ENCODE results near the gene SMYD3. TPM values are rescaled to one million over a fixed set of nuclear protein-coding genes. Genes with fewer than 3 reads are reported as not detected.

The SMYD3 gene
- total RNA-seq, 1 experiment from 2014 or later, result 29.6 TPM

DNA sequence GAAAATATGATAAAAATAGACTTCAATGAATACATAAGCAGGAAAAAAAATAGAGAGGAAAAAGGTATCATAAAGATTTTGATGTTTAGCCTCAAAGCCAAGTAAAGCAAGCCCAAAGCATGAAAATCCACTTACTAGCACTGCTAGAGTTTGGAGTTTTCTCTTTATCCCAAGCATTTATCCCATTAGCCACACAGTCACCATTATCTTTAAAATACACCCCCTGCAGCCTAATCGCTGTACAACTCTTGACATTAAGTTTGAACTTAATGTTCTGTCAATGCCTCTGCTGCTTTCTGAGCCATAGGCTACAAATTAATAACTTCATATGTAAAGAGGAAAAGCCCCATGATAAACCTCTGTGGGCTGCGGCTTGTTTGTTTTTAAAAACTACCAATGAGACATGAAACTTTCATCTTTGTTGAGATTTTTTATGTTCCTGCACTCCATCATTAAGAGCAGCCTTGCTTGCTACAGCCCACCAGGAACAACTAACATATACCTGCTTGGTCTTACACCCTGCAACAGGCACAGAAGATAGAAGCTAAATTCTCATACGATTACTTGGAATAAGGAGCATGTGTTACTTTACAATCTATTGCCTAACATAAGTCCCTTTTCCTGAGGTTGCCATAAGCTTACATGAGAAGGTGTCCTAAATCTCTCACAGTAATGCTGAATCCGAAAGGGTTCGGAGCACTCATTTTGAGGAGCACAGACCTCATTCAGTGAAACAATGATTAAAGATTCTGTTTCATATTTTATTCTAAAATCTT, 202.4 kb downstream of the SMYD3 start:
- BruUV-seq (replicated peaks), result no TSS peak
- no peaks in the 10 kb centered on the region for H4K20me1 ChIP-seq (ENCODE audit: insufficient read depth)
- DNase-seq, result no peak
- no peaks in the 10 kb centered on the region for H3K27me3 ChIP-seq (ENCODE audit: insufficient read depth, low read depth)
- no peaks in the 10 kb centered on the region for H3K36me3 ChIP-seq (ENCODE audit: low read depth)
- H3K9me2 ChIP-seq (ENCODE audit: insufficient read depth), result no peaks in the 10 kb centered on the region
- ChIA-PET POLR2A (ENCODE audit: unreplicated experiment) (interaction anchor here (0.7 kb wide), 1 partner anchor 74 kb away, joined by 7 read pairs; no protein-coding TSS in a partner anchor), CTCF (no interaction called here)
- H3K4me2 ChIP-seq, result no peak overlapping the region
- no peaks in the 10 kb centered on the region for H3K9me3 ChIP-seq (ENCODE audit: insufficient read depth, low read depth)
- H3K79me2 ChIP-seq (ENCODE audit: low read depth), result no peaks in the 10 kb centered on the region
- no peaks in the 10 kb centered on the region for H3F3A ChIP-seq (ENCODE audit: insufficient read depth, low read depth)
- H3K27ac ChIP-seq, result no peak overlapping the region
- H3K4me1 ChIP-seq (replicated peaks; ENCODE audit: insufficient read depth), result no peaks in the 10 kb centered on the region; the same call in 1 of the 2 replicates
- intact Hi-C loops (cut with micrococcal nuclease; ENCODE audit: unreplicated experiment), result no loop called here
- TF ChIP-seq, protein P1, sequence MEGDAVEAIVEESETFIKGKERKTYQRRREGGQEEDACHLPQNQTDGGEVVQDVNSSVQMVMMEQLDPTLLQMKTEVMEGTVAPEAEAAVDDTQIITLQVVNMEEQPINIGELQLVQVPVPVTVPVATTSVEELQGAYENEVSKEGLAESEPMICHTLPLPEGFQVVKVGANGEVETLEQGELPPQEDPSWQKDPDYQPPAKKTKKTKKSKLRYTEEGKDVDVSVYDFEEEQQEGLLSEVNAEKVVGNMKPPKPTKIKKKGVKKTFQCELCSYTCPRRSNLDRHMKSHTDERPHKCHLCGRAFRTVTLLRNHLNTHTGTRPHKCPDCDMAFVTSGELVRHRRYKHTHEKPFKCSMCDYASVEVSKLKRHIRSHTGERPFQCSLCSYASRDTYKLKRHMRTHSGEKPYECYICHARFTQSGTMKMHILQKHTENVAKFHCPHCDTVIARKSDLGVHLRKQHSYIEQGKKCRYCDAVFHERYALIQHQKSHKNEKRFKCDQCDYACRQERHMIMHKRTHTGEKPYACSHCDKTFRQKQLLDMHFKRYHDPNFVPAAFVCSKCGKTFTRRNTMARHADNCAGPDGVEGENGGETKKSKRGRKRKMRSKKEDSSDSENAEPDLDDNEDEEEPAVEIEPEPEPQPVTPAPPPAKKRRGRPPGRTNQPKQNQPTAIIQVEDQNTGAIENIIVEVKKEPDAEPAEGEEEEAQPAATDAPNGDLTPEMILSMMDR (conservative IDR thresholded peaks at IDR 0.05), result no peak
- TF ChIP-seq EZH2 (IDR thresholded peaks at IDR 0.05; ENCODE audit: low read depth), result no peak
- H3K4me3 ChIP-seq, result no peak overlapping the region
- no peak overlapping the region for H2AFZ ChIP-seq

GRCh38 chr1:246302711-246303317, 204.3 kb downstream of the SMYD3 start:
- CTCF ChIA-PET, result no interaction called here

GRCh38 chr1:246302251-246302625, 204.8 kb downstream of the SMYD3 start:
- Histone ChIP-seq H3K36me3 (ENCODE audit: low read depth) (no peaks in the 10 kb centered on the region), H3K79me2 (ENCODE audit: low read depth) (no peaks in the 10 kb centered on the region), H3K4me2 (no peak overlapping the region), H3K9me2 (ENCODE audit: insufficient read depth) (no peaks in the 10 kb centered on the region), H3F3A (ENCODE audit: insufficient read depth, low read depth) (no peaks in the 10 kb centered on the region), H3K27me3 (ENCODE audit: insufficient read depth, low read depth) (no peaks in the 10 kb centered on the region), H3K4me1 (replicated peaks; ENCODE audit: insufficient read depth) (no peaks in the 10 kb centered on the region; the same call in 1 of the 2 replicates), H3K4me3 (no peak overlapping the region), H4K20me1 (ENCODE audit: insufficient read depth) (no peaks in the 10 kb centered on the region), H3K9me3 (ENCODE audit: insufficient read depth, low read depth) (no peaks in the 10 kb centered on the region), H2AFZ (no peak overlapping the region), H3K27ac (no peak overlapping the region)
- intact Hi-C loops (cut with micrococcal nuclease; ENCODE audit: unreplicated experiment), result no loop called here
- no peak for DNase-seq
- no TSS peak for BruUV-seq (replicated peaks)
- no peak for TF ChIP-seq EZH2 (IDR thresholded peaks at IDR 0.05; ENCODE audit: low read depth)
- TF ChIP-seq, protein P1 (conservative IDR thresholded peaks at IDR 0.05), result no peak
- POLR2A ChIA-PET (ENCODE audit: unreplicated experiment), result no interaction called here
- CTCF ChIA-PET, result no interaction called here

More at GRCh38 chr1:246302711-246303317, 204.3 kb downstream of the SMYD3 start:
- TF ChIP-seq EZH2 (IDR thresholded peaks at IDR 0.05; ENCODE audit: low read depth), result no peak
- TF ChIP-seq, protein P1 (conservative IDR thresholded peaks at IDR 0.05), result no peak
- Histone ChIP-seq H3K27me3 (ENCODE audit: insufficient read depth, low read depth) (no peaks in the 10 kb centered on the region), H3K9me2 (ENCODE audit: insufficient read depth) (no peaks in the 10 kb centered on the region), H3K4me1 (replicated peaks; ENCODE audit: insufficient read depth) (no peaks in the 10 kb centered on the region; the same call in 1 of the 2 replicates), H3K4me2 (no peak overlapping the region), H2AFZ (no peak overlapping the region), H3K27ac (no peak overlapping the region), H3K9me3 (ENCODE audit: insufficient read depth, low read depth) (no peaks in the 10 kb centered on the region), H4K20me1 (ENCODE audit: insufficient read depth) (no peaks in the 10 kb centered on the region), H3F3A (ENCODE audit: insufficient read depth, low read depth) (no peaks in the 10 kb centered on the region), H3K79me2 (ENCODE audit: low read depth) (no peaks in the 10 kb centered on the region), H3K4me3 (no peak overlapping the region), H3K36me3 (ENCODE audit: low read depth) (no peaks in the 10 kb centered on the region)
- no TSS peak for BruUV-seq (replicated peaks)
- DNase-seq, result no peak
- intact Hi-C loops (cut with micrococcal nuclease; ENCODE audit: unreplicated experiment), result no loop called here
- POLR2A ChIA-PET (ENCODE audit: unreplicated experiment), result no interaction called here
